ENCODE results near the gene FBXO47.
"Not testable (repeated sequence)": the region's sequence is repeated elsewhere in the genome, so short reads cannot be mapped to it uniquely, and the experiment has no call there.

Gene FBXO47

GRCh38 chr17:38921756-38922411 is 45.3 kb downstream of the FBXO47 start:
- DNase-seq (ENCODE audit: low read depth): no peak

- no peak for DNase-seq (ENCODE audit: low read depth)
Measured at GRCh38 chr17:38920374-38921291, 46.6 kb downstream of the FBXO47 start.

GRCh38 chr17:38919316-38920078 is 47.7 kb downstream of the FBXO47 start:
- no peak for DNase-seq (ENCODE audit: low read depth)

- no peak for DNase-seq (ENCODE audit: low read depth)
Measured at GRCh38 chr17:38918916-38919315, 48.3 kb downstream of the FBXO47 start.

- DNase-seq (ENCODE audit: low read depth): no peak
Measured at GRCh38 chr17:38918129-38918913, 48.9 kb downstream of the FBXO47 start.

GRCh38 chr17:38917259-38917658 is 49.9 kb downstream of the FBXO47 start:
- DNase-seq (ENCODE audit: low read depth): no peak

GRCh38 chr17:38916771-38917170 is 50.4 kb downstream of the FBXO47 start:
- DNase-seq (ENCODE audit: low read depth): no peak

GRCh38 chr17:38915639-38915995 is 51.6 kb downstream of the FBXO47 start:
- no peak for DNase-seq (ENCODE audit: low read depth)

- no peak for DNase-seq (ENCODE audit: low read depth)
Measured at GRCh38 chr17:38914741-38915638, 52.2 kb downstream of the FBXO47 start.

- DNase-seq (ENCODE audit: low read depth): no peak
Measured at GRCh38 chr17:38912221-38912813, 54.9 kb downstream of the FBXO47 start.

- not testable (repeated sequence) for DNase-seq (ENCODE audit: low read depth)
Measured at GRCh38 chr17:38911731-38912081, 55.5 kb downstream of the FBXO47 start.

- DNase-seq (ENCODE audit: low read depth): no peak
Measured at GRCh38 chr17:38911081-38911730, 56.0 kb downstream of the FBXO47 start.

GRCh38 chr17:38910325-38910724 is 56.9 kb downstream of the FBXO47 start:
- DNase-seq (ENCODE audit: low read depth): no peak

- DNase-seq (ENCODE audit: low read depth): no peak
Measured at GRCh38 chr17:38908676-38909181, 58.5 kb downstream of the FBXO47 start.

GRCh38 chr17:38907930-38908675 is 59.1 kb downstream of the FBXO47 start:
- DNase-seq (ENCODE audit: low read depth): no peak

GRCh38 chr17:38906460-38907228 is 60.6 kb downstream of the FBXO47 start:
- no peak for DNase-seq (ENCODE audit: low read depth)

- DNase-seq (ENCODE audit: low read depth): no peak
Measured at GRCh38 chr17:38905375-38905774, 61.8 kb downstream of the FBXO47 start.

GRCh38 chr17:38904892-38905291 is 62.3 kb downstream of the FBXO47 start:
- DNase-seq (ENCODE audit: low read depth): no peak

Measured in stimulated activated CD8-positive, alpha-beta memory T cell treated with anti-CD3 and anti-CD28 coated beads, Interleukin-12 subunit alpha, Interleukin-12 subunit beta, amount 100 ng/mL, for 1 hour (primary cell).